ENCODE results near the gene FUT4. TPM values are rescaled to one million over a fixed set of nuclear protein-coding genes. Genes with fewer than 3 reads are reported as not detected.

FUT4 gene
- total RNA-seq, 4 donors from 2014 or later = 14.9 to 39.0 (median 22.4) TPM

GRCh38 chr11:94511932-94512781 lies 31.6 kb upstream of the FUT4 start, which contains the start of gene C11orf97:
C11orf97 (plus strand) TSS chr11:94512461; CDS start chr11:94512529, 68 bp downstream.
- Histone ChIP-seq H3K4me1 (peaks cover 0 to 20% (median 11%) of the 10 kb centered on the region in 4 donors), H3K27me3 (no peaks in the 10 kb centered on the region), H3K9me3 (no peaks in the 10 kb centered on the region), H3K27ac (peak within 1 kb of the TSS in 3 of 4 donors; percentile 21 to 34 (median 24)), H3K36me3 (no peaks in the 10 kb centered on the region), H3K4me3 (peak within 1 kb of the TSS; percentile 15 to 66 (median 45))
- in situ Hi-C loops (cut with MboI; ENCODE audit: low pct_ligation_motif_present in 1 of 4, low pct_unique_long_range_greater_than_20kb in 1 of 4, low sequenced_read_pairs in 3 of 4) (loop anchor here in 1 of 4 donors (25.0 kb wide), 1 partner anchor 625 kb away; no protein-coding TSS in a partner anchor), intact Hi-C loops (cut with DNase I; ENCODE audit: low total_unique reads) (no loop called here)
- WGBS, 2 donors (ENCODE audit: low coverage in 1 of 2) = 19 to 44% methylated on average over 19 to 53 of the region's 53 CpGs
- peak; percentile 59 for DNase-seq
- no peak for TF ChIP-seq POLR2AphosphoS5 (IDR thresholded peaks at IDR 0.05)
- TF ChIP-seq, protein P1, sequence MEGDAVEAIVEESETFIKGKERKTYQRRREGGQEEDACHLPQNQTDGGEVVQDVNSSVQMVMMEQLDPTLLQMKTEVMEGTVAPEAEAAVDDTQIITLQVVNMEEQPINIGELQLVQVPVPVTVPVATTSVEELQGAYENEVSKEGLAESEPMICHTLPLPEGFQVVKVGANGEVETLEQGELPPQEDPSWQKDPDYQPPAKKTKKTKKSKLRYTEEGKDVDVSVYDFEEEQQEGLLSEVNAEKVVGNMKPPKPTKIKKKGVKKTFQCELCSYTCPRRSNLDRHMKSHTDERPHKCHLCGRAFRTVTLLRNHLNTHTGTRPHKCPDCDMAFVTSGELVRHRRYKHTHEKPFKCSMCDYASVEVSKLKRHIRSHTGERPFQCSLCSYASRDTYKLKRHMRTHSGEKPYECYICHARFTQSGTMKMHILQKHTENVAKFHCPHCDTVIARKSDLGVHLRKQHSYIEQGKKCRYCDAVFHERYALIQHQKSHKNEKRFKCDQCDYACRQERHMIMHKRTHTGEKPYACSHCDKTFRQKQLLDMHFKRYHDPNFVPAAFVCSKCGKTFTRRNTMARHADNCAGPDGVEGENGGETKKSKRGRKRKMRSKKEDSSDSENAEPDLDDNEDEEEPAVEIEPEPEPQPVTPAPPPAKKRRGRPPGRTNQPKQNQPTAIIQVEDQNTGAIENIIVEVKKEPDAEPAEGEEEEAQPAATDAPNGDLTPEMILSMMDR (IDR thresholded peaks at IDR 0.05) = no peak
- TF ChIP-seq POLR2A (IDR thresholded peaks at IDR 0.05) = no peak
- TF ChIP-seq EP300 (IDR thresholded peaks at IDR 0.05; ENCODE audit: low read depth) = no peak

DNA sequence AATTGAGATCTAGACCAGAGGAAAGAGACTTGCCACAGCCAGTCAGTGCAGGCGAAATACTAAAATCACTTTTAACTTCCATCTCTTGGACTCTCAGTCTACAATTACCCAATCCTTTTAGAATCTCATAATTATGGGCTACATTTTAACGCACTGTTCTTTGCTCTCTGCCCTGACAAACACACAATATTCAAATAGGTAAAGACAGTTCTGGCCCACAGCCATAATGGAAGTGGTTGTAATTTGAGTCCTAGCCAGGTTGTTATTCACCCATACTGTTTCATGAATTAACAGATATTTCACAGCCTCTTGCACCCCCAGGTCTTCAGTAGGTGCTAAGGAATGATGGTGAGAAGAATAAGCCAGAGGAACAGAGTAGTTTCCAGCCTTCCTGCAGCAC lies 30.6 kb upstream of the FUT4 start:
- Histone ChIP-seq H3K27ac (peak overlapping the region in 2 of 4 donors; percentile 21 to 34), H3K4me3 (peak overlapping the region in 1 of 4 donors; percentile 66), H3K4me1 (peaks cover 0 to 20% (median 11%) of the 10 kb centered on the region in 4 donors), H3K27me3 (no peaks in the 10 kb centered on the region), H3K9me3 (no peaks in the 10 kb centered on the region), H3K36me3 (no peaks in the 10 kb centered on the region)
- DNase-seq = peak; percentile 38
- TF ChIP-seq, protein P1 (IDR thresholded peaks at IDR 0.05) = no peak
- TF ChIP-seq POLR2A (IDR thresholded peaks at IDR 0.05) (no peak), POLR2AphosphoS5 (IDR thresholded peaks at IDR 0.05) (peak in 1 of 3 donors; percentile 33)
- 17 to 51% methylated on average over 1 to 2 of the region's 2 CpGs for WGBS, 2 donors (ENCODE audit: low coverage in 1 of 2)
- intact Hi-C loops (cut with DNase I; ENCODE audit: low total_unique reads) = no loop called here
- in situ Hi-C loops (cut with MboI; ENCODE audit: low pct_ligation_motif_present in 1 of 4, low pct_unique_long_range_greater_than_20kb in 1 of 4, low sequenced_read_pairs in 3 of 4) = loop anchor here in 1 of 4 donors (25.0 kb wide), 1 partner anchor 626 kb away; no protein-coding TSS in a partner anchor

DNA sequence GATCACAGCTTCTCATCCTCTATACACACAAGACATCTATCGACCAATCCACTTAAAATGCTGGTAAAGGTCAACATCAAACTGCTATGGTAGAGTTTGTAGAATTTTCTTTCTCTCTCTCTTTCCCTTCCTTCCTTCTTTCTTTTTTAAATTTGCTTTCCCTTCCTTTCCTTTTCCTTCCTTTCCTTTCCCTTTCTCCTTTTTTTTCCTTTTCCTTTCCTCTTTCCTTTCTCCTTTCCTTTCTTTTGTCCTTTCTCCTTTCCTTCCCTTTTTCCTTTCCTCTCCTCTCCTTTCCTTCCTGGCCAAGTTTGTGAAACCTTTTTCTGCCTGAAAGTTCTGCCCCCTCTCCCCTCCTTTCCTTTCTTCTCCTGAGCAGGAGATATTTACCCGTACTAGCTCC lies 28.3 kb upstream of the FUT4 start:
- Histone ChIP-seq H3K27ac (no peak overlapping the region), H3K36me3 (no peaks in the 10 kb centered on the region), H3K4me1 (peaks cover 0 to 28% (median 12%) of the 10 kb centered on the region in 4 donors), H3K9me3 (no peaks in the 10 kb centered on the region), H3K27me3 (no peaks in the 10 kb centered on the region), H3K4me3 (no peak overlapping the region)
- TF ChIP-seq EP300 (IDR thresholded peaks at IDR 0.05; ENCODE audit: low read depth) = no peak
- no peak for TF ChIP-seq POLR2A (IDR thresholded peaks at IDR 0.05)
- TF ChIP-seq POLR2AphosphoS5 (IDR thresholded peaks at IDR 0.05) = no peak
- TF ChIP-seq, protein P1 (IDR thresholded peaks at IDR 0.05) = no peak
- 79 to 80% methylated on average over 2 of the region's 2 CpGs for WGBS, 2 donors (ENCODE audit: low coverage in 1 of 2)
- intact Hi-C loops (cut with DNase I; ENCODE audit: low total_unique reads) (loop anchor here (5.0 kb wide), 1 partner anchor 47 kb away; no protein-coding TSS in a partner anchor), in situ Hi-C loops (cut with MboI; ENCODE audit: low pct_ligation_motif_present in 1 of 4, low pct_unique_long_range_greater_than_20kb in 1 of 4, low sequenced_read_pairs in 3 of 4) (loop anchor here in 1 of 4 donors (25.0 kb wide), 1 partner anchor 628 kb away; no protein-coding TSS in a partner anchor)
- DNase-seq = no peak

DNA sequence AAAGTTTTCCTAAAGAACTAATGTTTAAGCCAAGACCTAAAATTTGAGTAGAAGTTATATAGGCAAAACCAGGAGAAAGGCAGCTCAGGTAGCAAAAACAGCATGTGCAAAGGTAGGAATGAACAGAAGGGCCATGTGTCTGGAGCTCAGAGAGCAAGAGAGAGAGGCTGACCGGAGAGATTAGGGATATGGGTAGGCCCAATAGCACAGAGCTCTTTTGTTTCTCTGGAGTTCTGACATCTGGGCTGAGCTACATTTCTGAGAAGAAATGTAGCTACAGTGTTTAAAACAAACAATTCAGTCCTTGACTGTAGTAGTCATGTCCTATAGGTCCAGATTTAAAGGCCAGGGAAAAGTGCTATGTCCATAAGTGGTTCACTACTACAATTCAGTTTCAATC lies 27.0 kb upstream of the FUT4 start:
- H3K4me1 ChIP-seq = peaks cover 0 to 28% (median 12%) of the 10 kb centered on the region in 4 donors
- in situ Hi-C loops (cut with MboI; ENCODE audit: low pct_ligation_motif_present in 1 of 4, low pct_unique_long_range_greater_than_20kb in 1 of 4, low sequenced_read_pairs in 3 of 4) (loop anchor here in 1 of 4 donors (25.0 kb wide), 1 partner anchor 629 kb away; no protein-coding TSS in a partner anchor), intact Hi-C loops (cut with DNase I; ENCODE audit: low total_unique reads) (loop anchor here (5.0 kb wide), 1 partner anchor 46 kb away; no protein-coding TSS in a partner anchor)
- 50 to 77% methylated on average over 1 of the region's 1 CpG for WGBS, 2 donors (ENCODE audit: low coverage in 1 of 2)
- TF ChIP-seq, protein P1 (IDR thresholded peaks at IDR 0.05) = no peak
- no peak for TF ChIP-seq POLR2A (IDR thresholded peaks at IDR 0.05)
- no peak for TF ChIP-seq EP300 (IDR thresholded peaks at IDR 0.05; ENCODE audit: low read depth)
- TF ChIP-seq POLR2AphosphoS5 (IDR thresholded peaks at IDR 0.05) = no peak
- no peaks in the 10 kb centered on the region for H3K36me3 ChIP-seq
- H3K9me3 ChIP-seq = no peaks in the 10 kb centered on the region
- no peak overlapping the region for H3K27ac ChIP-seq
- DNase-seq = no peak
- no peak overlapping the region for H3K4me3 ChIP-seq
- no peaks in the 10 kb centered on the region for H3K27me3 ChIP-seq

Measured in transverse colon (tissue), 4 donors.